HepG2 (cell line): ENCODE measurements around the gene FOXN3. TPM values are rescaled to one million over a fixed set of nuclear protein-coding genes. Genes with fewer than 3 reads are reported as not detected.
A peak's percentile ranks its signal among the peaks of the same experiment; 100 is the strongest.

Source experiments
- IKZF5 ChIP-seq: IDR thresholded peaks from 2 replicates; pipeline ENCODE4 v1.6.1; 2018; ENCODE audit warnings: missing genetic modification reagents, mild to moderate bottlenecking, missing compliant biosample characterization
- MIXL1 ChIP-seq: IDR thresholded peaks from 2 replicates; pipeline ENCODE4 v1.6.1; 2016
- ZBTB40 ChIP-seq, 2 experiments: fragments of 450-650 bp in 1 of 2; sonication (generic) in 1 of 2; formaldehyde crosslinking in 1 of 2; IDR thresholded peaks; 2 replicates each; pipeline versions ENCODE4 v1.6.1 to v1.8.0; 2016 to 2022; ENCODE audit warnings: antibody characterized with exemption in 1 of 2, mild to moderate bottlenecking in 1 of 2, missing genetic modification reagents in 1 of 2
- ZNF138 ChIP-seq: sonication (generic); formaldehyde crosslinking; IDR thresholded peaks from 2 replicates; pipeline ENCODE4 v1.5.0; 2020; ENCODE audit warnings: mild to moderate bottlenecking, low read depth, missing genetic modification reagents
- ZNF318 ChIP-seq: sonication (generic); formaldehyde crosslinking; IDR thresholded peaks from 2 replicates; pipeline ENCODE4 v1.4.0; 2020; ENCODE audit warnings: mild to moderate bottlenecking, missing genetic modification reagents
- polyA plus RNA-seq, 8 experiments: library from polyadenylated mRNA; depleted of rRNA in 3 of 8; stranded (reverse) in 7 of 8; unstranded in 1 of 8; fragments of >200 nt; fragmentation: Illumina TruSeq in 4 of 8; extraction: Trizol in 4 of 8; gene quantifications; 2 replicates each; pipeline versions ENCODE4 v1.2.1 to v1.2.3, GENCODE V29; 2011 to 2016; ENCODE audit warnings: low read depth in 4 of 8, missing spikeins in 1 of 8, mixed read lengths in 1 of 8; ENCODE audit not compliant: insufficient read depth in 1 of 8
- total RNA-seq, 5 experiments: library from RNA; depleted of rRNA; stranded (reverse); fragments of >200 nt; fragmentation: Illumina TruSeq; extraction: Trizol; gene quantifications; 2 replicates each; pipeline ENCODE4 v1.2.3, GENCODE V29; 2016; ENCODE audit warnings: low read depth in 1 of 5
- TF ChIP-seq, protein P1 (sequence below): sonication (generic); formaldehyde crosslinking; IDR thresholded peaks from 2 replicates; pipeline ENCODE4 v1.4.0; 2020; ENCODE audit warnings: missing genetic modification reagents

The FOXN3 gene
- total and polyA plus RNA-seq, 2 of the 13 experiments (the other 11 are each of a cell fraction or from before 2014, with no cell fraction given), result 32.4 to 70.2 TPM

GRCh38 chr14:89340200-89341181, 76.5 kb downstream of the FOXN3 start (continued):
- TF ChIP-seq, protein P1, sequence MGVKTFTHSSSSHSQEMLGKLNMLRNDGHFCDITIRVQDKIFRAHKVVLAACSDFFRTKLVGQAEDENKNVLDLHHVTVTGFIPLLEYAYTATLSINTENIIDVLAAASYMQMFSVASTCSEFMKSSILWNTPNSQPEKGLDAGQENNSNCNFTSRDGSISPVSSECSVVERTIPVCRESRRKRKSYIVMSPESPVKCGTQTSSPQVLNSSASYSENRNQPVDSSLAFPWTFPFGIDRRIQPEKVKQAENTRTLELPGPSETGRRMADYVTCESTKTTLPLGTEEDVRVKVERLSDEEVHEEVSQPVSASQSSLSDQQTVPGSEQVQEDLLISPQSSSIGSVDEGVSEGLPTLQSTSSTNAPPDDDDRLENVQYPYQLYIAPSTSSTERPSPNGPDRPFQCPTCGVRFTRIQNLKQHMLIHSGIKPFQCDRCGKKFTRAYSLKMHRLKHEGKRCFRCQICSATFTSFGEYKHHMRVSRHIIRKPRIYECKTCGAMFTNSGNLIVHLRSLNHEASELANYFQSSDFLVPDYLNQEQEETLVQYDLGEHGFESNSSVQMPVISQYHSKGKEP (CRISPR knock-in tag), result no peak
- TF ChIP-seq ZNF318 (CRISPR knock-in tag) (no peak), IKZF5 (CRISPR knock-in tag) (no peak), ZNF138 (no peak), MIXL1 (CRISPR knock-in tag) (peak; percentile 58; the same call in 1 of the 2 replicates), ZBTB40 (IDR thresholded peaks at IDR 0.05) (no peak), ZBTB40 (CRISPR knock-in tag; IDR thresholded peaks at IDR 0.05) (no peak)
